Thyroid gland (tissue), 4 donors: ENCODE data around the gene ZFYVE21. TPM values are rescaled to one million over a fixed set of nuclear protein-coding genes. Genes with fewer than 3 reads are reported as not detected.
A peak's percentile ranks its signal among the peaks of the same experiment; 100 is the strongest.

ENCODE experiments used
- DNase-seq, 2 donors: peaks; one replicate each; pipeline ENCODE4 v3.0.0-alpha.2; 2019
- H3K27ac ChIP-seq, 3 donors: fragments of 200-600 bp; sonication (generic); 1 replicate in 2 of 3; 2 replicates in 1 of 3; pipeline ENCODE4 v1.5.1; 2016 to 2019; ENCODE audit warnings: mild to moderate bottlenecking in 1 of 3, moderate library complexity in 1 of 3
- H3K27me3 ChIP-seq: fragments of 200-600 bp; sonication (generic); one replicate; pipeline ENCODE4 v1.5.1; 2019
- H3K36me3 ChIP-seq, 2 donors: fragments of 200-600 bp; sonication (generic); one replicate each; pipeline ENCODE4 v1.5.1; 2016 to 2019
- H3K4me1 ChIP-seq, 2 donors: fragments of 200-600 bp; sonication (generic); one replicate each; pipeline ENCODE4 v1.5.1; 2017 to 2019
- H3K4me3 ChIP-seq, 3 donors: fragments of 200-600 bp; sonication (generic); replicated peaks in 1 of 3; 1 replicate in 2 of 3; 2 replicates in 1 of 3; pipeline ENCODE4 v1.5.1; 2016; ENCODE audit warnings: mild to moderate bottlenecking in 1 of 3
- H3K9me3 ChIP-seq: fragments of 200-600 bp; sonication (generic); one replicate; pipeline ENCODE4 v1.5.1; 2017
- CTCF ChIP-seq, 6 experiments: fragments of 200-600 bp in 3 of 6; fragments of 450-650 bp in 3 of 6; sonication (generic) in 3 of 6; IDR thresholded peaks; one replicate each; pipeline ENCODE4 v1.5.1; 2016 to 2019; ENCODE audit warnings: antibody characterized with exemption in 6 of 6, mild to moderate bottlenecking in 2 of 6, inconsistent platforms in 1 of 6, moderate library complexity in 1 of 6
- POLR2A ChIP-seq, 2 donors: fragments of 450-650 bp; IDR thresholded peaks; one replicate each; pipeline ENCODE4 v1.6.1; 2017; ENCODE audit warnings: antibody characterized with exemption in 2 of 2, mild to moderate bottlenecking in 2 of 2, moderate library complexity in 1 of 2
- WGBS, 2 donors: methylation state at CpG; one replicate each; pipeline ENCODE4 v1.1.5; 2017; 5-methylcytosine and 5-hydroxymethylcytosine counted together
- intact Hi-C: fragments of 100-400 bp; cut with DNase I; formaldehyde crosslinking; loops from one replicate; pipeline ENCODE4 v1.15.1; 2023
- total RNA-seq, 4 donors: library from RNA; depleted of rRNA; stranded (reverse); fragments of >200 nt; gene quantifications; one replicate each; pipeline ENCODE4 v1.2.3, GENCODE V29; 2016

The ZFYVE21 gene
- total RNA-seq, 4 donors from 2014 or later = 113 to 167 (median 131) TPM

GRCh38 chr14:103684471-103684870 is 31.1 kb upstream of the ZFYVE21 start:
- no peak for TF ChIP-seq CTCF (IDR thresholded peaks at IDR 0.05)
- no peak for TF ChIP-seq POLR2A (IDR thresholded peaks at IDR 0.05)
- Histone ChIP-seq H3K36me3 (peaks cover 63 to 64% of the 10 kb centered on the region in 2 donors), H3K9me3 (no peaks in the 10 kb centered on the region), H3K4me1 (peaks cover 6 to 7% of the 10 kb centered on the region in 2 donors), H3K27me3 (no peaks in the 10 kb centered on the region), H3K4me3 (no peak overlapping the region), H3K27ac (no peak overlapping the region)
- intact Hi-C loops = no loop called here
- WGBS, 2 donors = 89 to 91% methylated on average over 4 to 6 of the region's 6 CpGs
- DNase-seq = no peak

GRCh38 chr14:103684871-103685270 is 30.7 kb upstream of the ZFYVE21 start:
- Histone ChIP-seq H3K4me3 (no peak overlapping the region), H3K36me3 (peaks cover 59 to 60% of the 10 kb centered on the region in 2 donors), H3K4me1 (peaks cover 10 to 11% of the 10 kb centered on the region in 2 donors), H3K9me3 (no peaks in the 10 kb centered on the region), H3K27ac (no peak overlapping the region), H3K27me3 (no peaks in the 10 kb centered on the region)
- no peak for DNase-seq
- 95 to 96% methylated on average over 15 of the region's 15 CpGs for WGBS, 2 donors
- no peak for TF ChIP-seq POLR2A (IDR thresholded peaks at IDR 0.05)
- no peak for TF ChIP-seq CTCF (IDR thresholded peaks at IDR 0.05)
- intact Hi-C loops = no loop called here

- no peak overlapping the region for H3K27ac ChIP-seq
- DNase-seq = no peak
- H3K36me3 ChIP-seq = peaks cover 53 to 54% of the 10 kb centered on the region in 2 donors
- no peaks in the 10 kb centered on the region for H3K9me3 ChIP-seq
- H3K27me3 ChIP-seq = no peaks in the 10 kb centered on the region
- WGBS, 2 donors = 93 to 95% methylated on average over 23 of the region's 23 CpGs
- TF ChIP-seq CTCF (IDR thresholded peaks at IDR 0.05) = no peak
- TF ChIP-seq POLR2A (IDR thresholded peaks at IDR 0.05) = no peak
- peaks cover 14 to 18% of the 10 kb centered on the region in 2 donors for H3K4me1 ChIP-seq
- intact Hi-C loops = no loop called here
- no peak overlapping the region for H3K4me3 ChIP-seq
These were observed 30.1 kb upstream of the ZFYVE21 start for GRCh38 chr14:103685276-103686211.

- no peak for TF ChIP-seq POLR2A (IDR thresholded peaks at IDR 0.05)
- no peak for TF ChIP-seq CTCF (IDR thresholded peaks at IDR 0.05)
- Histone ChIP-seq H3K4me3 (no peak overlapping the region), H3K4me1 (peaks cover 22 to 26% of the 10 kb centered on the region in 2 donors), H3K27me3 (no peaks in the 10 kb centered on the region), H3K36me3 (peaks cover 39 to 40% of the 10 kb centered on the region in 2 donors), H3K27ac (peak overlapping the region in 1 of 3 donors; percentile 30), H3K9me3 (no peaks in the 10 kb centered on the region)
- 84 to 89% methylated on average over 19 of the region's 19 CpGs for WGBS, 2 donors
- DNase-seq = no peak
- intact Hi-C loops = no loop called here
These were observed 28.7 kb upstream of the ZFYVE21 start for GRCh38 chr14:103686831-103687485.
